HG03095 (cell line): ENCODE results near the gene OBSCN.

Experiments
- ATAC-seq: cut with Tn5 transposase; IDR thresholded peaks from one replicate; pipeline ENCODE4 v1.9.1; 2021; ENCODE audit warnings: moderate library complexity; ENCODE audit not compliant: unreplicated experiment

Gene OBSCN

DNA sequence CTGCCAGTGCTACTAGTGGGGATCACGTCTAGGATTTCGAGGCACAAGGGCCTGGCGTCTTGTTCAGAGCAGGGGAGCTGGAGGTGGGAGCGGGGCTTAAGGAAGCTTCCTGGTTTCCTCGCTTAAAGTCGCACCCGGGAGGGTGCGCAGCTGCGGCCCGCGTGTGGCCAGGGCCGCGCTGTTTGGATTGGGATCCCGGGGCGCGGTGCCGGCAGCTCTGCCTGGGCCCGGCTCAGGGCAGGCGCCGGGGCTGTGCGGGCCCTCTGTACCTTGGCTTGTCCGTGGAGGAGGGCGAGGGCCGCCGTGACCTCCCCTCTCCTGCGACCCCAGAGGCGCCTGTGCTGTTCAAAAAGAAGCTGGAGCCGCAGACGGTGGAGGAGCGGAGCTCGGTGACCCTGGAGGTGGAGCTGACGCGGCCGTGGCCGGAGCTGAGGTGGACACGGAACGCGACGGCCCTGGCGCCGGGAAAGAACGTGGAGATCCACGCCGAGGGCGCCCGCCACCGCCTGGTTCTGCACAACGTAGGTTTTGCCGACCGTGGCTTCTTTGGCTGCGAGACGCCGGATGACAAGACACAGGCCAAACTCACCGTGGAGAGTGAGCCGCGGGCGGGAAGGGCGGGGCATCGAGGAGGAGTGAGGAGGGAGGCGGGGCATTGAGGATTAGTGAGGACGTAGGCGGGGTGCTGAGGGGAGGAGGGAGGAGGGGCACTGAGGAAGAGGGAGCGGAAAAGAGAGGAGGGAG, 67.8 kb downstream of the OBSCN start:
- peak; percentile 61 for ATAC-seq

DNA sequence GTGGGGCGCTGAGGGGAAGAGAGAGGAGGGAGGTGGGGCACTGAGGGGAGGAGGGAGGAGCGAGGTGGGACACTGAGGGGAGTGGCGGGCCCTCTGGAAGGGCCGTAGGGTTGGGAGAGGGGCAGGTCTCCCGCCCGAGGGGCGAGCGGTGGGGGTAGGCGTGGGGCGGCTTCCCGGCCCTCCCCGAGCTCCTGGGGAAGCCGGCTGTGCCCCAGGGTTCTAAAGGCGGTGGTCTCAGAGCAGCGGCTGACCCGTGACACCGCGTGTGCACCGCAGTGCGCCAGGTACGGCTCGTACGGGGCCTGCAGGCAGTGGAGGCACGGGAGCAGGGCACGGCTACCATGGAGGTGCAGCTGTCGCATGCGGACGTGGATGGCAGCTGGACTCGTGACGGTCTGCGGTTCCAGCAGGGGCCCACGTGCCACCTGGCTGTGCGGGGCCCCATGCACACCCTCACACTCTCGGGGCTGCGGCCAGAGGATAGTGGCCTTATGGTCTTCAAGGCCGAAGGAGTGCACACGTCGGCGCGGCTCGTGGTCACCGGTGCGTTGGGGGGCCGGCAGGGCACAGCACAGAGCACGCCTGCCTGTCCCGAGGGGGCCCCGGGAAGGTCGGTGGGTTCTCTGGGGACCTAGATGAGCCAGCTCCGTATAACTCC, 68.5 kb downstream of the OBSCN start:
- ATAC-seq = no peak

DNA sequence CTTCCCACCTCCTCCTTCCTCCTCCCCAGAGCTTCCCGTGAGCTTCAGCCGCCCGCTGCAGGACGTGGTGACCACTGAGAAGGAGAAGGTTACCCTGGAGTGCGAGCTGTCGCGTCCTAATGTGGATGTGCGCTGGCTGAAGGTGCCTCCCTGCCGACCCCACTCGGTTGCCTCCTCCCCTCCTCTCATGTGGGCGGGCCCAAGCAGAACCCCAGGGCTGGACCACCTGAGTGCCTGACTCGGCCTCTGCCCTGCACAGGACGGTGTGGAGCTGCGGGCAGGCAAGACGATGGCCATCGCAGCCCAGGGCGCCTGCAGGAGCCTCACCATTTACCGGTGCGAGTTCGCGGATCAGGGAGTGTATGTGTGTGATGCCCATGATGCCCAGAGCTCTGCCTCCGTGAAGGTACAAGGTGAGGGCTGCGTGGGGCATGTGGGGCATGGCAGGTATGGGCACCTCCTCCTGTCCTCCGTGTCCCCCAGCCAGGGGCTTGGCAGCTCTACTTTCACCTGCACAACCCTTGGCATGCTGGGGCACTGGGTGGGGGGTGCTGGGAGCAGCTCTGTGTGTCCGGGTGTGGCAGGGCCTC, 69.2 kb downstream of the OBSCN start:
- no peak for ATAC-seq

DNA sequence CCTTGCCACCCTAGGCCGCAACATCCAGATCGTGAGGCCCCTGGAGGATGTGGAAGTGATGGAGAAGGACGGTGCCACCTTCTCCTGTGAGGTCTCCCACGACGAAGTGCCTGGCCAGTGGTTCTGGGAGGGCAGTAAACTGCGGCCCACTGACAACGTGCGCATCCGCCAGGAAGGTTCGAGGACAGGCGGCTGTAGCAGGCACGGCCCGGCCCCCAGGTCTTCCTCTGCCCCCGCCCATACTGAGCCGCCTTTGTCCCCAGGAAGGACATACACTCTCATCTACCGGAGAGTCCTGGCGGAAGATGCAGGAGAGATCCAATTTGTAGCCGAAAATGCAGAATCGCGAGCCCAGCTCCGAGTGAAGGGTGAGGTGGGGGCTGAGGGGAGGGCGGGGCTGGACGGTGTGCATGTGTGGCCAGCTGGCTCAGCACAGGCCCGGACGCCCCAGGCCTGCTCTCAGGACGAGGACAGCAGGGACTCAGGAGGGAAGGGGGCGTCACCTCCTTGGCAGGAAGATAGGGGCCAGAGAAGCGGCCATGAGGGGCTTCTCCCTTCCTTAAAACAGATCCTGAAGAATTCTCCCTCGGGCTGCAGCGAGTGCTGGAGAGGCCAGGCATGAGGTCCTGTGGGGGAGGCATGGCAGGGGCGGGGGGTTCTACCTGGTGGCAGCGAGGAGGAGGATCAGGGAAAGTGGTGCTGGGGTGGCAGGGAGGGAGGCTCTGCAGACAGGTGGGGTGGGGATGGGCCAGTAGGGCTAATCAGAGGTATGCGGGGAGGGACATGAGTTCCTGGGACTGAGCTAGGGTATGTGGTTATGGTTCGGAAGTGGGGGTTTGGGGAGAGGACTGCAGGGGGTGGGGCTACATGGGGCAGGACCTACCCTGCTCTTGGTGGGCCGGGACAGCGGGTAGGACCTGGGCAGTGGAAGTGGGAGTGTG, 69.9 kb downstream of the OBSCN start:
- ATAC-seq = no peak

DNA sequence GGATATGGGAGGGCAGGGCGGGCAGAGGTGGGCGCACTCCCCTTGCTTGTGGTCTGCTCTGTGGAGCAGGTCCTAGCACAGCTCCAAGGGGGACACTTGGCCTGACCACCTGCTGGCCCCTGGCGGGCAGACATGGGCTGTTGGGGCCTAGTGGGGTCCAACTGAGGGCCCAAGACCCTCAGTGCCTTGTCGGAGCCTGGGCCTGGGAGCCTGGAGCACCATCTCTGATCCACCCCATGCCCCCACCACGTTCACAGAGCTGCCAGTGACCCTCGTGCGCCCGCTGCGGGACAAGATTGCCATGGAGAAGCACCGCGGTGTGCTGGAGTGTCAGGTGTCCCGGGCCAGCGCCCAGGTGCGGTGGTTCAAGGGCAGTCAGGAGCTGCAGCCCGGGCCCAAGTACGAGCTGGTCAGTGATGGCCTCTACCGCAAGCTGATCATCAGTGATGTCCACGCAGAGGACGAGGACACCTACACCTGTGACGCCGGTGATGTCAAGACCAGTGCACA, 70.6 kb downstream of the OBSCN start:
- no peak for ATAC-seq

DNA sequence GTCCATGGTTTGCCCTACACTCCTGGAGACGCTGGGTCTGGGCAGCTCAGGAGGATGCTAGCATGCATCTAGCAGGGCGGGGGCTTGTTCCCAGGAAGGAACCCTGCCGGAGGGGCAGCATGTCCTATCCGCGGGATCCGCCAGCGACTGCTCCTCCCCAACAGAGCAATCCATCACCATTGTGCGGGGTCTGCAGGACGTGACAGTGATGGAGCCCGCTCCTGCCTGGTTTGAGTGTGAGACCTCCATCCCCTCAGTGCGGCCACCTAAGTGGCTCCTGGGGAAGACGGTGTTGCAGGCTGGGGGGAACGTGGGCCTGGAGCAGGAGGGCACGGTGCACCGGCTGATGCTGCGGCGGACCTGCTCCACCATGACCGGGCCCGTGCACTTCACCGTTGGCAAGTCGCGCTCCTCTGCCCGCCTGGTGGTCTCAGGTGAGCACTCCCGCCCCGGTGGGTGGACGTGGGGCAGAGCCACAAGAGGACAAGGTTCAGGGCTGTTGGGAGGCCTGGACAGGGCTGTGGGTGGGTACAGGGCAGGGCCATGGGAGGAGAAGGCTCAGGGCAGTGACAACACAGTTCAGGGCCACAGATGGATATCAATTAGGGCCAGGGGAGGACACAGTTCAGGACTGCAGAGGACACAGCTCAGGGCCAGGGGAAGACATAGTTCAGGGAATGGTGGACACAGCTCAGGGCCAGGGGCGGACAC, 71.3 kb downstream of the OBSCN start:
- ATAC-seq = no peak

DNA sequence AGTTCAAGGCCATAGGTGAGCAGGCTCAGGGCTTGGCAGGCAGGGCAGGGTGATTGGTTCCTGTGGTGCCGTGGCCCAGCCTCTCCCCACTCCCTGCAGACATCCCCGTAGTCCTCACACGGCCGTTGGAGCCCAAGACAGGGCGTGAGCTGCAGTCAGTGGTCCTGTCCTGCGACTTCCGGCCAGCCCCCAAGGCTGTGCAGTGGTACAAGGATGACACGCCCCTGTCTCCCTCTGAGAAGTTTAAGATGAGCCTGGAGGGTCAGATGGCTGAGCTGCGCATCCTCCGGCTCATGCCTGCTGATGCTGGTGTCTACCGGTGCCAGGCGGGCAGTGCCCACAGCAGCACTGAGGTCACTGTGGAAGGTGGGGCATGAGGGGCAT, 71.9 kb downstream of the OBSCN start:
- no peak for ATAC-seq

DNA sequence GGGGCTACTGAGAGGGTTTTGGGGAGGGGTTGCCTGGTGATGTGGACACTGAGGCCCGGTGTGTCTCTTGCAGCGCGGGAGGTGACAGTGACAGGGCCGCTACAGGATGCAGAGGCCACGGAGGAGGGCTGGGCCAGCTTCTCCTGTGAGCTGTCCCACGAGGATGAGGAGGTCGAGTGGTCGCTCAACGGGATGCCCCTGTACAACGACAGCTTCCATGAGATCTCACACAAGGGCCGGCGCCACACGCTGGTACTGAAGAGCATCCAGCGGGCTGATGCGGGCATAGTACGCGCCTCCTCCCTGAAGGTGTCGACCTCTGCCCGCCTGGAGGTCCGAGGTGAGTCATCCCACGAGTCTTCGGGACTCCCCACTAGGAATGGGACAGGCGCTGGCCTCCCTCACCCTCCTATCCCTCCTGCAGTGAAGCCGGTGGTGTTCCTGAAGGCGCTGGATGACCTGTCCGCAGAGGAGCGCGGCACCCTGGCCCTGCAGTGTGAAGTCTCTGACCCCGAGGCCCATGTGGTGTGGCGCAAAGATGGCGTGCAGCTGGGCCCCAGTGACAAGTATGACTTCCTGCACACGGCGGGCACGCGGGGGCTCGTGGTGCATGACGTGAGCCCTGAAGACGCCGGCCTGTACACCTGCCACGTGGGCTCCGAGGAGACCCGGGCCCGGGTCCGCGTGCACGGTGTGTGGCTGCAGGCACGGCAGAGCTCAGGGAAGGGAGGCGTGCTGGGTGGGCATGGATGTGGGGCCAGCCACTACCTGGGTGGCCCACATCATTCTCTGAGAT, 72.5 kb downstream of the OBSCN start:
- ATAC-seq = no peak

DNA sequence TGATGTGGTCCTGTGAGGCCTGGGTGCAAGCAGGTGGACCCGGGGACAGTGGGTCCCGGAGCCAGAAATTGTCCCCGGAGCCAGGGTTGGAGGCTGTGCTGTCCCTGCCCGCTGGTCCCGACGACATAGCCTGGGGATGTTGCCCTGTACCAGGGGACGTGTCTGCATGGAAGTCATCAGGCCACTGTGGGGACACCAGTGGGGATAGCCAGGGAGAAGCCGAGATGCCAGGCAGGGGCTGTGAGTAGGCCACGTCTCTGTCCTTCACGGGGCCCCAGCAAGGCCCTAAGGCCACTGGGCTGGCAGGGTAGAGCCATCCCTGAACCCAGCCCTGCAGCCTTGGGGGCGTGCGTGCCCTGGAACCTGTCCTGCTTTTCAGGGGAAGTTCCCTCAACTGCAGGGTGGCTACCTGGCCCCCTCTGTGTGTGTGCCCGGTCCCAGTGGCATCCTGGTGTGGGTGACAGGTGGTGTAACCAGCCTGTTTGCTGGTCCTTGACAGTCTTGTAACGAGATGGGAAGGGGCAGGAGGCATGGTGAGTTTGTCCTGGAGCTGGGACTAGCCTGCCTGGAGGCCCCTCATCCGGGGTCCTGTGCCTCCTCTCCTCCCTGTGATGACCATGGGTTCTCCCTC, 73.2 kb downstream of the OBSCN start:
- no peak for ATAC-seq

DNA sequence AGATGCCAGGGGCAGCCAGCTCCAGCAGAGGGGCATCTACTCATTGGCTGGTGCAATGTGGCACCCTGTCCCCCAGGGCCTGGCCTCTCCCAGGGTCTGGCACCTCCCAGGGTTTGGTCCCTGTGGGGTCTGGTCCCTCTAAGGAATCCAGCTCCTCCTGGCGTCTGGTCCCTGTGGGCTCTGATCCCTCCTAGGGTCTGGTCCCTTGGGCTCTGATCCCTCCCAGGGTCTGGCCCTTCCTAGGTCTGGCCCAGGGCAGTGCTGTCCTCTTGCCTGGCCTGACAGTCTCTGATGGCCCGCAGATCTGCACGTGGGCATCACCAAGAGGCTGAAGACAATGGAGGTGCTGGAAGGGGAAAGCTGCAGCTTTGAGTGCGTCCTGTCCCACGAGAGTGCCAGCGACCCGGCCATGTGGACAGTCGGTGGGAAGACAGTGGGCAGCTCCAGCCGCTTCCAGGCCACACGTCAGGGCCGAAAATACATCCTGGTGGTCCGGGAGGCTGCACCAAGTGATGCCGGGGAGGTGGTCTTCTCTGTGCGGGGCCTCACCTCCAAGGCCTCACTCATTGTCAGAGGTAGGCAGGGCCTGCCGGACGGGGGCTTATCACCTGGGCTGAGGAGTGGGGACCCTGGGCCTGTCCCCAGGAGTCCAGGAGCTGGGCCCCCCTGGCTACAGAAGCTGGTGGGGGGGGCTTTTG, 73.9 kb downstream of the OBSCN start:
- ATAC-seq = no peak

DNA sequence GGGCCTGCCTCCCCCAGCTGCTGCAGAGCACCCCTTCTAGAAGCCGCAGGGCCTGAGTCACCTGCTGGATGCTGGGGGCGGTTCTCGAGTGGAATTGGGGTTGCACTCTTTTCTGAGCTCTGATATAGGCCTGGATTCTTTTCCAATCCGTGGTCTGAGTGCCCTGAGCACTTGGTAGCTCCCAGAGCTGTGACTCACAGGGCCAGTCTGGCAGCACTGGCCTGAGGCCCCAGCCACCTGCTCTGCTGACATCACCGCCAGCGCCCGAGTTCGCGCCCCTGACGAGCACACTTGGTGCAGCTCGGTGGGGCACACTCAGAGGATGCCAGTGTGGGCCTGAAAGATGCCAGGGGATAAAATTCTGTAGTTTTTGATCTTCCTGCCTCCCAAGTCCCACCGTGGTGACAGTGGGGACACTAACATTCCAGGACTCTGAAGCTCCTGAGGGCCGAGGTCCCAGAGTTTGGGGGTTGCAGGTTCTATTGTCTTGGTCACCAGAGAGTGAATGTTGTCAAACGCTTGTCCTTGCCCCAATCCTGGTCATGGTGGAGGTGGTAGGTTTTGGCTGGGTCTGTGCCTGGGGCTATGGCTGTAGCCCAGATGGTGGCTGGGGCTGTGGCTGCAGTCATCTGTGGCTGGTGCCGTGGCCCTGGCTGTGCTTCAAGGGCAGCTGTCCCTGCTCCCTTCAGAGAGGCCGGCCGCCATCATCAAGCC, 74.6 kb downstream of the OBSCN start:
- ATAC-seq = no peak

DNA sequence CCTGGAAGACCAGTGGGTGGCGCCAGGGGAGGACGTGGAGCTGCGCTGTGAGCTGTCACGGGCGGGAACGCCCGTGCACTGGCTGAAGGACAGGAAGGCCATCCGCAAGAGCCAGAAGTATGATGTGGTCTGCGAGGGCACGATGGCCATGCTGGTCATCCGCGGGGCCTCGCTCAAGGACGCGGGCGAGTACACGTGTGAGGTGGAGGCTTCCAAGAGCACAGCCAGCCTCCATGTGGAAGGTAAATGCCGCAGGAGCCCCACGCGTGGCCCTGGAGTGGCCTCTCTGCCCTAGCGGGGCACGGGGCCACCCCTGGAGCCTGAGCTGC, 75.2 kb downstream of the OBSCN start:
- ATAC-seq = no peak

DNA sequence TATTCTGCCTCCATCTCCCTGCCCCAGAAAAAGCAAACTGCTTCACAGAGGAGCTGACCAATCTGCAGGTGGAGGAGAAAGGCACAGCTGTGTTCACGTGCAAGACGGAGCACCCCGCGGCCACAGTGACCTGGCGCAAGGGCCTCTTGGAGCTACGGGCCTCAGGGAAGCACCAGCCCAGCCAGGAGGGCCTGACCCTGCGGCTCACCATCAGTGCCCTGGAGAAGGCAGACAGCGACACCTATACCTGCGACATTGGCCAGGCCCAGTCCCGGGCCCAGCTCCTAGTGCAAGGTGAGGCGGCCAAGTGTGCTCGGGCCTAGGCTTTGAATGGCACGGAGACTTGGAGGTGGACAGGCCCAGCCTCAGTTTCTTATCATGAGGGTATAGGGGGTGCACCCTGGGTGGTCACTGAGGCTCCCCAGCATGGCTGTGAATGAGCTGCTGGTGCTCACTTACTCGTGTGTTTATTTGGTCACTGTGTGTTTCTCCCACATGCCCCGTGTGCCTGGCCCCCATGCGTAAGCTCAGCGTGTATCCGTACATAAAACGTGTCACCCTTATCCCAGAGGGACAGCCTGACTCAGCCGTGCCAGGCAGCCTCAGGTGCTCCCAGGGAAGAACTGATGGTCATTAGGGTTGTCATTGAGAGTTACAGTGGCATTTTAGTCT, 75.8 kb downstream of the OBSCN start:
- ATAC-seq = no peak

DNA sequence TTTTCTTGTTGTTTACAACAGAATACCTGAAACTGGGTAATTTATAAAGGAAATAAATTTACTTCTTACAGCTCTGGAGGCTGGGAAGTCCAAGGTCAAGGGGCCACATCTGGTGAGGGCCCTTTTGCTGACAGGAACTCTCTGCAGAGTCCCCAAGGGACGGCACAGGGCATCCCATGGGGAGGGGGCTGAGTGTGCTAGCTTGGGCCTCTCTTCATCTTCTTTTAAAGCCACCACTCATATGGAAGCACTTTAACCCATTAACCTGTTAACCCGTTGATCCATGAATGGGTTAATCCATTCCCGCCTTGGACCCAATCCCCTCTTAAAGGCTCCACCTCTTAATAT, 76.3 kb downstream of the OBSCN start:
- no peak for ATAC-seq

DNA sequence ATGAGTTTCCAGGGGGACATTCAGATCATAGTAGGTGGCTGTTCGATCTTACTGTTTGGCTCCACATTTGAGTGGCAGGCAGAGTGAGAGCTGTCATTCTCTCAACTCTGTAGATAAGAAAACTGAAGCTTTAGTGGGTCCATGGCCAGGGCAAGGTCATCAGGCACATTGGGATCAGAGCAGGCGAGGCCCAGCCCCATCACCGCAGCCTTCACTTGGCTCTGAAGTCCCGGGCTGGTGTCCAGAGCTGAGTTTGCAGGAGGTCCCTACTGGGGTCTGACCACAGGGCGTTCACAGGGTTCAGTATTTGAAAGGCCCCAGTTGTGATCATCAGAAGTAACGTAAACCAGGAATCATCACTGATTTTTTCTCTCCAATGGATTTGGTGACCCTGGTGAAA, 76.7 kb downstream of the OBSCN start:
- no peak for ATAC-seq

DNA sequence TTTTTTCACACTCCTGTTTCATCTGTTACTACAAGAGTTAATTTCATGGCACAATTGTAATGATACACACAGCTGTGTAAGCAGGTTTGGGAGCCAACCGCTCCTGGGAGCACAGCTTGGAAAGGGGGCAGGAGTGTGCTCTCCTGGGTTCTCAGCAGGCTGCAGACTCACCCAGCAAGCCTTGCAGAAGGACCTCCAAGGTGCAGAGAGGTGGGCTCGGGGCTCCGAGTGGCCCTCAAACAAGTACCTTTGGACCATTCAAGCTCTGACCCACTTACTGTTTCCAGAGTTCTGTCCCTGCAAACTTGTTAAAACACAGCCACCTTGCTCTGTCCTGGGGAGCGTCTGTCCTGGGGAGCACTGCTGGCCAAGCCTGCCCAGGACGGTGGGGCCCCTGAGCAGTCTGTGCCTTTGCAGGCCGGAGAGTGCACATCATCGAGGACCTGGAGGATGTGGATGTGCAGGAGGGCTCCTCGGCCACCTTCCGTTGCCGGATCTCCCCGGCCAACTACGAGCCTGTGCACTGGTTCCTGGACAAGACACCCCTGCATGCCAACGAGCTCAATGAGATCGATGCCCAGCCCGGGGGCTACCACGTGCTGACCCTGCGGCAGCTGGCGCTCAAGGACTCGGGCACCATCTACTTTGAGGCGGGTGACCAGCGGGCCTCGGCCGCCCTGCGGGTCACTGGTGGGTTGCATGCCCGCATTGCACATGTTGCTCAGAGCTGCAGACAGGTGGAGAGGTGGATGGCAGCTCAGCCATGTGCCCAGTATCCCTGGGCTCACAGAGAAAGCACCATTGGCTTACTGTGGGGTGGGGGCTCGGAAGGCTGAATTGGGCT, 78.0 kb downstream of the OBSCN start:
- ATAC-seq = no peak
